Sigmoid colon (tissue), 4 donors: ENCODE data around the gene S100A1.

Experiments
- CTCF ChIP-seq, 4 experiments: fragments of 450-650 bp in 3 of 4; fragments of 200-600 bp in 1 of 4; IDR thresholded peaks; one replicate each; pipeline ENCODE4 v1.5.1; 2016 to 2019; ENCODE audit warnings: antibody characterized with exemption in 4 of 4, mild to moderate bottlenecking in 3 of 4, moderate library complexity in 2 of 4
- POLR2A ChIP-seq, 2 donors: fragments of 450-650 bp; IDR thresholded peaks; one replicate each; pipeline ENCODE4 v1.6.1; 2016; ENCODE audit warnings: antibody characterized with exemption in 2 of 2, mild to moderate bottlenecking in 2 of 2, moderate library complexity in 2 of 2
- POLR2AphosphoS5 ChIP-seq, 4 donors: sonication (generic); formaldehyde crosslinking; IDR thresholded peaks; one replicate each; pipeline ENCODE4 v1.6.1; 2017; ENCODE audit warnings: antibody characterized with exemption in 4 of 4

- no peak for TF ChIP-seq CTCF (IDR thresholded peaks at IDR 0.05)
- TF ChIP-seq POLR2A (IDR thresholded peaks at IDR 0.05): no peak
- no peak for TF ChIP-seq POLR2AphosphoS5 (IDR thresholded peaks at IDR 0.05)
Measured at GRCh38 chr1:153606194-153606593, 22.0 kb upstream of the S100A1 start.
